Measurements from ENCODE around the gene SOX5.

DNA sequence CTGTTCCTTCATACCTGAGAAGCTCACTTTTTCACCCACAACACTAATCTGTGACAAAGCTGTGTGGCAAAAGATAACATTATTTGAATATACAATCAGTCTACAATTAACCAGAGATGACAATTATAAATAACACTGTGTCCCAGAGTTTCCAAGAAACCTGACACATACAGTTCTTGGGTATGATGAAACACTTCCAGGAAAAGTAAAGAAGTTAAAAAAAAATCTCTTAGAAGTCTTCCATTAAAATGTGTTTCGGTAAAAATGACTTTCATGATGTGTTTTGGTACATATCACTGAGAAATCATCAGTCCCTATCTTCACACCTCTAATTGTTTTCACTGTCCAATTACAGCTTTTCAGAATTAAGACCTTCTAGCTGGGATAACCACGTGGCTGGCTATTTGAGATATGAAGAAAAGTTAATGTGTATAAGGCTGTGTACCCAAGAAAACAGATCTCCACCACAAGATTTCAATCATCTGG lies 390.2 kb downstream of the SOX5 start:
- no peak for TF ChIP-seq EZH2 (IDR thresholded peaks at IDR 0.05; ENCODE audit: low read length, missing control alignments)
- TF ChIP-seq, protein P1, sequence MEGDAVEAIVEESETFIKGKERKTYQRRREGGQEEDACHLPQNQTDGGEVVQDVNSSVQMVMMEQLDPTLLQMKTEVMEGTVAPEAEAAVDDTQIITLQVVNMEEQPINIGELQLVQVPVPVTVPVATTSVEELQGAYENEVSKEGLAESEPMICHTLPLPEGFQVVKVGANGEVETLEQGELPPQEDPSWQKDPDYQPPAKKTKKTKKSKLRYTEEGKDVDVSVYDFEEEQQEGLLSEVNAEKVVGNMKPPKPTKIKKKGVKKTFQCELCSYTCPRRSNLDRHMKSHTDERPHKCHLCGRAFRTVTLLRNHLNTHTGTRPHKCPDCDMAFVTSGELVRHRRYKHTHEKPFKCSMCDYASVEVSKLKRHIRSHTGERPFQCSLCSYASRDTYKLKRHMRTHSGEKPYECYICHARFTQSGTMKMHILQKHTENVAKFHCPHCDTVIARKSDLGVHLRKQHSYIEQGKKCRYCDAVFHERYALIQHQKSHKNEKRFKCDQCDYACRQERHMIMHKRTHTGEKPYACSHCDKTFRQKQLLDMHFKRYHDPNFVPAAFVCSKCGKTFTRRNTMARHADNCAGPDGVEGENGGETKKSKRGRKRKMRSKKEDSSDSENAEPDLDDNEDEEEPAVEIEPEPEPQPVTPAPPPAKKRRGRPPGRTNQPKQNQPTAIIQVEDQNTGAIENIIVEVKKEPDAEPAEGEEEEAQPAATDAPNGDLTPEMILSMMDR (conservative IDR thresholded peaks at IDR 0.05 in 1 of 2, IDR thresholded peaks at IDR 0.05 in 1 of 2; ENCODE audit: low read depth in 1 of 2, low read length in 2 of 2) = no peak
